ENCODE results near the gene TCFL5. TPM values are rescaled to one million over a fixed set of nuclear protein-coding genes. Genes with fewer than 3 reads are reported as not detected.

The TCFL5 gene
- total and polyA plus RNA-seq, 10 of the 15 experiments (the other 5 are each of a cell fraction or from before 2014, with no cell fraction given) = 0.48 to 8.1 (median 3.8) TPM

GRCh38 chr20:62828051-62828450, 33.6 kb downstream of the TCFL5 start:
- FAIRE-seq = no peak
- POLR2A ChIA-PET = no interaction called here

More at GRCh38 chr20:62828051-62828450, 33.6 kb downstream of the TCFL5 start:
- RAD21 ChIA-PET (ENCODE audit: unreplicated experiment) = no interaction called here
- Histone ChIP-seq H3K79me2 (ENCODE audit: control insufficient read depth, insufficient read depth, low read length) (no peaks in the 10 kb centered on the region), H3K36me3 (ENCODE audit: control insufficient read depth in 2 of 2, insufficient read depth in 2 of 2, low read length in 1 of 2) (no peaks in the 10 kb centered on the region), H3K4me2 (ENCODE audit: control insufficient read depth, insufficient read depth) (no peak overlapping the region), H3K4me3 (no peak overlapping the region), H3K9me3 (replicated peaks; ENCODE audit: control insufficient read depth, insufficient read depth, low read length) (no peaks in the 10 kb centered on the region), H3K27me3 (replicated peaks in 1 of 2; ENCODE audit: control insufficient read depth in 2 of 2, insufficient read depth in 2 of 2, low read length in 1 of 2) (no peaks in the 10 kb centered on the region), H4K20me1 (ENCODE audit: control insufficient read depth, insufficient read depth) (no peaks in the 10 kb centered on the region), H3K9ac (ENCODE audit: control insufficient read depth, insufficient read depth, low read length) (no peak overlapping the region), H3K27ac (ENCODE audit: control insufficient read depth, insufficient read depth) (no peak overlapping the region), H2AFZ (ENCODE audit: control insufficient read depth, low read depth, low read length) (no peak overlapping the region), H3K4me1 (ENCODE audit: control insufficient read depth, insufficient read depth, low read length) (peaks cover 15% of the 10 kb centered on the region)
- BruUV-seq (replicated peaks) = no TSS peak
- SMC1A ChIA-PET (ENCODE audit: uncharacterized antibody, unreplicated experiment) = no interaction called here
- DNase-seq (ENCODE audit: low read depth, low spot score) (no peak), ATAC-seq (no peak)
- 50% methylated on average over 9 of the region's 9 CpGs for WGBS (ENCODE audit: insufficient coverage, insufficient replicate concordance, low lambda C conversion rate, missing lambda C conversion rate)
- in situ Hi-C loops (cut with MboI) = loop anchor here (5.0 kb wide), 1 partner anchor 51 kb away; no protein-coding TSS in a partner anchor
- CTCF ChIA-PET = no interaction called here
- intact Hi-C loops (cut with micrococcal nuclease; ENCODE audit: unreplicated experiment) = no loop called here
- TF ChIP-seq E2F8 (IDR thresholded peaks at IDR 0.05; ENCODE audit: low read depth, partially characterized antibody) = no peak
- no peak for TF ChIP-seq ZNF384 (IDR thresholded peaks at IDR 0.05; ENCODE audit: borderline replicate concordance, low read depth, low read length)
- TF ChIP-seq ZBTB4 (CRISPR knock-in tag; IDR thresholded peaks at IDR 0.05) = no peak
- TF ChIP-seq EP300 (IDR thresholded peaks at IDR 0.05; ENCODE audit: borderline replicate concordance in 1 of 2, control insufficient read depth in 1 of 2, low read depth in 2 of 2, low read length in 2 of 2) = no peak
- no peak for TF ChIP-seq ATF2 (IDR thresholded peaks at IDR 0.05; ENCODE audit: low read length)
- no peak for TF ChIP-seq TCF12 (IDR thresholded peaks at IDR 0.05; ENCODE audit: low read depth, low read length)
- TF ChIP-seq EED (IDR thresholded peaks at IDR 0.05; ENCODE audit: low read depth) = no peak
- TF ChIP-seq SMC3 (IDR thresholded peaks at IDR 0.05; ENCODE audit: borderline replicate concordance, low read length) = no peak
- TF ChIP-seq RFX5 (IDR thresholded peaks at IDR 0.05; ENCODE audit: low read depth, low read length) = no peak
- no peak for TF ChIP-seq PKNOX1 (IDR thresholded peaks at IDR 0.05)
- no peak for TF ChIP-seq RELB (IDR thresholded peaks at IDR 0.05; ENCODE audit: low read depth)
- TF ChIP-seq YY1 (IDR thresholded peaks at IDR 0.05; ENCODE audit: low read depth, low read length) = no peak
- no peak for TF ChIP-seq IKZF2 (IDR thresholded peaks at IDR 0.05)
